IPS DF 19.7 (cell line): ENCODE data around the gene TTF1.

Experiments used
- DNase-seq: peaks from one replicate; pipeline ENCODE4 v3.0.0-alpha.2; 2013; ENCODE audit warnings: low read depth, low spot score

The TTF1 gene

GRCh38 chr9:132367613-132368313 lies 38.9 kb downstream of the TTF1 start:
- DNase-seq, result no peak

DNA sequence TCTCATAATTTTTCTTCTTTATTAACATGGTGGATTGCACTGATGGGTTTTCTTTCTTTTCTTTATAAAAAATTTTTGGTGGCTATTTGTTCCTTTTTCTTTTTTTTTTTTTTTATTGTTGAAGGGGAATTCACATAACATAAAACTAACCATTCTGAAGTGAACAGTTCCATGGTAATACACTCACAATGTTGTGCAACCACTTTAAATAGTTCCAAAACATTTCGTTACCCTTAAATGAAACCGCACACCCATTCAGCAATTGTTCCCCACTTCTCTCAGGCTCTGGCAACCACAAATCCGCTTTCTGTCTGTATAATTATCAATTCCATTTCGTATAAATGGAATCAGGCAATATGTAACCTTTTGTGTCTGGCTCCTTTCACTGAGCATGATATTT lies 40.2 kb downstream of the TTF1 start:
- no peak for DNase-seq

- DNase-seq, result no peak
Measured at GRCh38 chr9:132365986-132366385, 40.7 kb downstream of the TTF1 start.

DNA sequence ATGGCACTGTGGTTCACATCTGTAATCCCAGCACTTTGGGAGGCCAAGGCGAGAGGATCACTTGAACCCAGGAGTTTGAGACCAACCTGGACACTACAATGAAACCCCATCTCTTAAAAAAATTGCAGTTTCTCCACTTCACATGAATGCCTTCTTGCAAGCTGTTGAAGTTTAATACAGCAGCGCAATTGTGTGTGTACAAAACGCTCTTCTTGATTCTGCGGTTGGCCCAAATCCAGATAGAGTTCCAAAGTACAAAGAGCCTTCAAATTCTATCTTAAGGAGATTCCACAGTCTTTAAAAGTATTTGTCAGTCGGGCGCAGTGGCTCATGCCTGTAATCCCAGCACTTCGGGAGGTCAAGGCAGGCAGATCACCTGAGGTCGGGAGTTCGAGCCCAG lies 42.6 kb downstream of the TTF1 start:
- no peak for DNase-seq

- DNase-seq, result no peak
Measured at GRCh38 chr9:132357764-132358163, 48.9 kb downstream of the TTF1 start.

- DNase-seq, result no peak
Measured at GRCh38 chr9:132356324-132356924, 50.2 kb downstream of the TTF1 start.

DNA sequence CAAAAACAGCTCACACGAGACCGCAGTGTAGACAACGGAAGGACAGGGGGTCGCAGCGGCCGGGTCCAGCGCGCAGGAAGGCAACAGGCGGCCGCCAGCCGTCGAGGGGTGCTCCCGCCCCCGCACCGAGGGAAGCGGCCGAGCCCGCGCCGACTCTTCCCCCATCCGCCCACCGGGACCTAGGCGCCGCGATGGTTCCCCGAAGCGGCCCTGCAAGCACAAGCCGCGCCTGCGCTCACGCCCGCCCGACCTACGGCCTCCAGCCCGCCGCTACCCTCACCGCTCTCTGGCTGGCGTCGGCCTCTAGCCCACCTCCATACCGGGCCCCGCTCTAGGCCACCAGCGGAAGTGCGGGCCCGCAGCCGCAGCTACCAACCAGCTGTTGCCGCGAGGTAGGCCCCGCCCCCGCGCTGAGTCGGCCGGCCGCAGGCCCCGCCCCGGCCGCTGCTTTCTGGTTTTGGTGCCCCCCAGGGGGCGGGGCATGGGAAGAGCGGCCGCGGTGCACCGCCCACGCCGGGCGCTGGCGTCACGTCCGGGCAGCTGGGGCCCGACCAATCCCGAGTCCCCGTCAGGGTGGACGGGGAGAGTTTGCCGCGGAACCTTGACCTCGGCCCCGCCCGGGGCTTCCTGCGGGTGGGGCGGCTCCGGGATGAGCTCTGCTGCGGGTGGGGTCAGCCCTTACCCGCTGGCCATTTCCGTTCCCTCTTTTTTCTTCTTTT lies 51.8 kb downstream of the TTF1 start, which contains the start of gene SETX:
Gene SETX (minus strand): TSS at position 350 of the 719 bp plus-strand sequence. CDS start 5,558 bp downstream, outside the sequence.
- peak; percentile 69 for DNase-seq

GRCh38 chr9:132351404-132352045 lies 55.1 kb downstream of the TTF1 start:
- DNase-seq, result no peak

DNA sequence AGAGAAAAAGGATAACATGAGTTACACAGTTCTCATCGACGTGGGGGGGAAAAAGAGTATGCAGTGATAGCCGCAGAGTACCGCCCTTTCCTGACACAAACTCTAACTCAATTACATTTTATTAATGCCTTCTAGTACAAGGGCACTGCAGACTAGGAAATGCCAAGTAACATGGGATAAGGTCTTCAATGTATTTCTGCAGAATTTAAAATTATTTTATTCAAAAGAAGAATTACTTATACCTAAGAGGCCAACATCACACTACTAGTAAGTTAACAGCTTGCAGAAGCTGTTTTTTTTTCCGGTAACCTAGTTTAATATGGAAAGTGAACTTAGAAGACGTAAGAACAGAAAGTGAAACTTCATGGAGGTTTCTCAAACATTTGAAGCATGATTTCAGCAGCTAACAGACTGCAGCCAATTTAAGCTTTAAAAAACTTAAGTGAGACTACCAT lies 55.8 kb downstream of the TTF1 start:
- DNase-seq, result no peak

DNA sequence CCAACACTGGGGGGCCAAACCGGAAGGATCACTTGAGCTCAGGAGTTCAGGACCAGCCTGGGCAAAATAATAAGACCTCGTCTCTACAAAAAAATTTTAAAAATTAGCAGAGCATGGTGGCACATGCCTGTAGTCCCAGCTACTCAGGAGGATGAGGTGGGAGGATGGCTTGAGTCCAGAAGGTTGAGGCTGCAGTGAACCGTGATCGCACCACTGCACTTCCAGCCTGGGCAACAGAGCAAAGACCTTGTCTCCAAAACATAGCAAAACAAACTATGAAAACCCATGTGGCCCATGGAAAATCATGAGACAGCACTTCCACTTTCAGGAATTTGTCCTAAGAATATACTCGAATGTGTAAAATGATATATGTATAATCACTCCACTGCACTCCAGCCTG lies 58.0 kb downstream of the TTF1 start:
- no peak for DNase-seq

DNA sequence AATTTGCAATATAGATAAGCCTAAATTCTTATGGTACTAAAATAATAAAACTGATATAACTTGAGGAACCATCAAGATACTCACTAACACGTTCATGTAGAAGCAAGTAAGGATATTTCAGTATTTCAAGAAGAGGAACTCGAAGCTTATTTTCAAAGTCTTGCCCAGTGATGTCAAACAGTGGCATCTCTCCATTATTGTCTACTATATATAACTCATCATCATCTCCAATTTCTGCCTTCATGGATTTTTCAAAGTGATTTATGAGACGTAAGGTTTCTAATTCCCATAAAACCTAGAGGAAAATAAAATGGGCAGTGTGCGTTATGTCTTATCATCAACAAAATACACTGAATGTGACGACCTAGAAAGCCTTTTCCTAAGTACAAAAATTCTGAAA lies 60.5 kb downstream of the TTF1 start:
- DNase-seq, result no peak

DNA sequence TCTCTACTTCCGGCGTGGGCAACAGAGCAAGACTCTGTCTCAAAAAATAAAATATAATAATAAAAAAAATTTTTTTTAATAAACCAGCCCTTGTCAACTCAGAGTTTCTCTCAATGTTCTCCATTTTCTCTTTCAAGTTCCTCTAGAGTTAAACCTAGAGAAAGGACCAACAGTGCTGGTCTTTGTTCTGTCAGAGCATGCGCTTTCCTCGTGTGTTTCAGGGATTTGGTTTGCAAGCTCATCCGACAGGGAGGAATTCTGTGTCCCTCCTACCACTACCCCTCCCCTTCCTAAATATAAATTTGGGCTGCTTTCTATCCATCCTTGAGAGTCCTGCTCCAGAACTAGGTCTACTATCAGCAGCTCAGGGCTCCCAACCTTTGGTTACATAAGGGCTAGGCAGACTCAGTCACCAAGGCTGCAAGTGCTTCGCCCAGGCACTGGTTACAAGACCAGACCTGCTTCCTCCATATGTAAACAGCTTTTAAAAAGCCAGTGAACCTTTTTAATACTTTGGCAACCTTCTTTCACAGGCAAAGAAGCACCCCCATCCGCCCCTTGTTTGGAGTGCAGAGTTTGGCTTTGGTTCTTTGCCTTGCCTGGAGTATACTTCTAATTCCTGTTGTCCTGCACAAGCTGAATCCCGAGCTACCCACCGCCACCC lies 65.3 kb downstream of the TTF1 start:
- DNase-seq, result no peak

- DNase-seq, result no peak
Measured at GRCh38 chr9:132334364-132334763, 72.3 kb downstream of the TTF1 start.

DNA sequence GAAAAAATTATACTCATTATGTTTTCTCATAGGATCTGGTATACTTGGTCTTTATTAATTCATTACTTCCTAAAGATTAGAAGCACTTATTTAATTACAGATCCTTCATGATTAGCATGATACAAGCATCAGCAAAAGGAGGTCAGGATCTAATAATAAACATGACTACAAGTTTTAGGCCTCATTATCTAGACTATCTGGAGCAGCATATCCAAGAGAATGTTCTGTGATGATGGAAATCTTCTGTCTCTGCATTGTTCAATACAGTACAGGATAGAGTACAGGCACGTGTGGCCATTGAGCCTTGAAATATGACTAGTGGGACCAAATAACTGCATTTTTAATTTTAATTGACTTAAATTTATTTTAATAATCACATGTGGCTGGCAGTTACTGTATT lies 73.1 kb downstream of the TTF1 start:
- DNase-seq, result no peak

- DNase-seq, result no peak
Measured at GRCh38 chr9:132328580-132328979, 78.1 kb downstream of the TTF1 start.

DNA sequence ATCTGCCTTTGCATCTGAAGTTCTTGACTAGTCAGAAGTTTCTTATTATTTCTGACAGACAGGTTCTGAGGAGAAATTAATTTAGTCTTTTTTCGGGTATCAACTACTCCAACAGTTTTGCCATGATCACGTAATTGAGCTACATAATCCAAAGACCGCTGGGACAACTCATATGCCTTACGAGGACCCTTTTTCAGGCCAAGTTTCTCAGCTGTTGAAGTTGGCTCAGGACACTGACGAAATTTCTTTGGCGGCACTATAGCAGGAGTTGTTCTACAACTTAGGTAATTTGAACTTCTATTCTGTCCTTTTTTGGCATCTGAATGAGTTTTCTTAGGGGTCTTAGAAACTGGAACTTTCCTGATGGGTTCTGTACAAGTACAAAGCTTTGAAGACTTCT lies 79.1 kb downstream of the TTF1 start:
- no peak for DNase-seq
